HepG2 (cell line): ENCODE measurements around the gene TALDO1. TPM values are rescaled to one million over a fixed set of nuclear protein-coding genes. Genes with fewer than 3 reads are reported as not detected.
A peak's percentile ranks its signal among the peaks of the same experiment; 100 is the strongest.

Source experiments
- ATAC-seq: fragments of 200-7000 bp; cut with Tn5 transposase; 3 replicates; pipeline ENCODE4 v1.9.1; 2020; ENCODE audit warnings: mild to moderate bottlenecking, moderate library complexity
- BruUV-seq: library from RNA; stranded (reverse); fragments of 400-500 nt; replicated peaks from 2 replicates; lab custom pipeline; 2021; lab: Mats Ljungman, UMichigan
- CTCF ChIA-PET: fragments of 300-600 bp; formaldehyde crosslinking; extraction: SDS; loops from one replicate; lab custom pipeline; 2021; ENCODE audit warnings: low total read pairs, inconsistent platforms, low intra/inter-chr PET ratio; lab: Yijun Ruan, JAX
- POLR2A ChIA-PET: fragments of 350-600 bp; sonication (Branson Sonifier 250); formaldehyde crosslinking; loops from one replicate; lab custom pipeline; 2020; ENCODE audit warnings: antibody characterized with exemption, inconsistent platforms; lab: Yijun Ruan, JAX
- DNase-seq: peaks from one replicate; pipeline ENCODE4 v3.0.0-alpha.2; 2015; ENCODE audit warnings: low spot score
- FAIRE-seq: peaks from 3 replicates; lab custom pipeline; 2011; peaks lifted over from hg19 to GRCh38; lab: Jason Lieb, UNC
- H2AFZ ChIP-seq: one replicate; pipeline ENCODE4 v1.6.1; 2011; ENCODE audit warnings: low read length, inconsistent platforms
- H3K27ac ChIP-seq: fragments of 300-600 bp; 3 replicates; pipeline ENCODE4 v1.8.0; 2011; ENCODE audit warnings: mixed run types, mild to moderate bottlenecking, mixed read lengths, low read length, inconsistent platforms; ENCODE audit not compliant: insufficient read depth; ENCODE audit errors: extremely low read length
- H3K27me3 ChIP-seq, 2 experiments: fragments of 200-600 bp in 1 of 2; 2 replicates in 1 of 2; 3 replicates in 1 of 2; pipeline versions ENCODE4 v1.6.0 to v1.8.0; 2011; ENCODE audit warnings: low read length in 2 of 2, mild to moderate bottlenecking in 2 of 2, moderate library complexity in 2 of 2, inconsistent platforms in 1 of 2; ENCODE audit not compliant: insufficient read depth in 2 of 2, control insufficient read depth in 1 of 2
- H3K36me3 ChIP-seq, 2 experiments: fragments of 200-600 bp in 1 of 2; replicated peaks in 1 of 2; 2 replicates in 1 of 2; 3 replicates in 1 of 2; pipeline versions ENCODE4 v1.5.1 to v1.8.0; 2011; ENCODE audit warnings: low read length in 2 of 2, inconsistent platforms in 1 of 2; ENCODE audit not compliant: insufficient read depth in 2 of 2, control insufficient read depth in 1 of 2
- H3K4me1 ChIP-seq: 2 replicates; pipeline ENCODE4 v1.5.1; 2012; ENCODE audit warnings: low read length, inconsistent platforms; ENCODE audit not compliant: insufficient read depth
- H3K4me2 ChIP-seq: 2 replicates; pipeline ENCODE4 v1.6.0; 2011; ENCODE audit warnings: low read depth, low read length, inconsistent platforms
- H3K4me3 ChIP-seq, 3 experiments: fragments of 200-600 bp in 1 of 3; sonication (generic), shearing (Covaris generic) in 1 of 3; replicated peaks in 1 of 3; 2 replicates each; pipeline ENCODE4 v1.5.1; 2011 to 2016; ENCODE audit warnings: low read length in 3 of 3, inconsistent platforms in 2 of 3, low read depth in 2 of 3, mild to moderate bottlenecking in 2 of 3, control low read depth in 1 of 3, mixed read lengths in 1 of 3; ENCODE audit not compliant: insufficient read depth in 1 of 3
- H3K79me2 ChIP-seq: one replicate; pipeline ENCODE4 v1.6.1; 2011; ENCODE audit warnings: low read length, inconsistent platforms; ENCODE audit not compliant: insufficient read depth
- H3K9ac ChIP-seq: 2 replicates; pipeline ENCODE4 v1.6.0; 2011; ENCODE audit warnings: mild to moderate bottlenecking, low read depth, low read length, inconsistent platforms; ENCODE audit not compliant: insufficient read depth
- H3K9me3 ChIP-seq: 2 replicates; pipeline ENCODE4 v1.5.1; 2012; ENCODE audit warnings: mild to moderate bottlenecking, low read length
- H4K20me1 ChIP-seq: 2 replicates; pipeline ENCODE4 v1.6.0; 2011; ENCODE audit warnings: inconsistent platforms, mild to moderate bottlenecking, low read length, moderate library complexity; ENCODE audit not compliant: insufficient read depth
- BORCS8-MEF2B ChIP-seq: sonication (generic); formaldehyde crosslinking; IDR thresholded peaks from 2 replicates; pipeline ENCODE4 v1.8.0; 2022; ENCODE audit warnings: mild to moderate bottlenecking, missing genetic modification reagents
- DZIP1 ChIP-seq: sonication (generic); formaldehyde crosslinking; IDR thresholded peaks from 2 replicates; pipeline ENCODE4 v1.5.0; 2020; ENCODE audit warnings: mild to moderate bottlenecking, missing genetic modification reagents
- REPIN1 ChIP-seq: sonication (generic); formaldehyde crosslinking; IDR thresholded peaks from 2 replicates; pipeline ENCODE4 v1.8.0; 2022; ENCODE audit warnings: missing genetic modification reagents, low read depth, mild to moderate bottlenecking, borderline replicate concordance
- RXRB ChIP-seq: IDR thresholded peaks from 2 replicates; pipeline ENCODE4 v1.6.1; 2016; ENCODE audit warnings: borderline replicate concordance, missing genetic modification reagents, missing compliant biosample characterization
- SNAPC2 ChIP-seq: sonication (generic); formaldehyde crosslinking; IDR thresholded peaks from 2 replicates; pipeline ENCODE4 v1.8.1; 2022; ENCODE audit warnings: mild to moderate bottlenecking, missing genetic modification reagents
- TEF ChIP-seq: sonication (generic); formaldehyde crosslinking; IDR thresholded peaks from 2 replicates; pipeline ENCODE4 v1.5.0; 2020; ENCODE audit warnings: missing genetic modification reagents
- ZBTB7A ChIP-seq: sonication (generic); formaldehyde crosslinking; IDR thresholded peaks from 2 replicates; pipeline ENCODE4 v1.8.0; 2022; ENCODE audit warnings: mild to moderate bottlenecking, missing genetic modification reagents
- ZEB1 ChIP-seq: IDR thresholded peaks from 2 replicates; pipeline ENCODE4 v1.6.1; 2012; ENCODE audit warnings: mild to moderate bottlenecking, low read depth, inconsistent platforms; ENCODE audit not compliant: insufficient replicate concordance
- ZNF407 ChIP-seq: sonication (generic); formaldehyde crosslinking; IDR thresholded peaks from one replicate; pipeline ENCODE4 v1.5.1; 2020; ENCODE audit warnings: mild to moderate bottlenecking, missing genetic modification reagents; ENCODE audit errors: not compliant biosample characterization
- ZNF546 ChIP-seq: sonication (generic); formaldehyde crosslinking; conservative IDR thresholded peaks from 2 replicates; pipeline ENCODE4 v1.8.1; 2023; ENCODE audit warnings: mild to moderate bottlenecking, missing genetic modification reagents
- WGBS: methylation state at CpG from one replicate; pipeline ENCODE4 v1.1.6; 2017; ENCODE audit warnings: low lambda C conversion rate; 5-methylcytosine and 5-hydroxymethylcytosine counted together
- in situ Hi-C: cut with HindIII; loops from 2 replicates; pipeline ENCODE4 v1.10.0; 2017; ENCODE audit warnings: low pct_unique_long_range_greater_than_20kb; ENCODE audit not compliant: extremely low pct_ligation_motif_present
- intact Hi-C: fragments of 100-400 bp; cut with micrococcal nuclease; formaldehyde crosslinking; loops from one replicate; pipeline ENCODE4 v1.10.0; 2022; ENCODE audit not compliant: unreplicated experiment
- polyA plus RNA-seq, 8 experiments: library from polyadenylated mRNA; depleted of rRNA in 3 of 8; stranded (reverse) in 7 of 8; unstranded in 1 of 8; fragments of >200 nt; fragmentation: Illumina TruSeq in 4 of 8; extraction: Trizol in 4 of 8; gene quantifications; 2 replicates each; pipeline versions ENCODE4 v1.2.1 to v1.2.3, GENCODE V29; 2011 to 2016; ENCODE audit warnings: low read depth in 4 of 8, missing spikeins in 1 of 8, mixed read lengths in 1 of 8; ENCODE audit not compliant: insufficient read depth in 1 of 8
- total RNA-seq, 5 experiments: library from RNA; depleted of rRNA; stranded (reverse); fragments of >200 nt; fragmentation: Illumina TruSeq; extraction: Trizol; gene quantifications; 2 replicates each; pipeline ENCODE4 v1.2.3, GENCODE V29; 2016; ENCODE audit warnings: low read depth in 1 of 5

TALDO1 gene
- total and polyA plus RNA-seq, 2 of the 13 experiments (the other 11 are each of a cell fraction or from before 2014, with no cell fraction given) = 107 to 240 TPM

- TF ChIP-seq REPIN1 (0 out of 2 replicates have a peak, but pooled peaks have one; percentile 9), BORCS8-MEF2B (CRISPR knock-in tag) (0 out of 2 replicates have a peak, but pooled peaks have one; percentile 2), ZNF546 (CRISPR knock-in tag) (no peak; the same call in 1 of the 2 replicates), SNAPC2 (no peak), TEF (0 out of 2 replicates have a peak, but pooled peaks have one; percentile 43)
Measured at GRCh38 chr11:707817-708420, 39.3 kb upstream of the TALDO1 start (continued).

- Histone ChIP-seq H4K20me1 (0 out of 2 replicates have a peak, but pooled peaks cover 5% of the 10 kb centered on the region), H3K27ac (peak overlapping the region; percentile 96), H3K9me3 (no peaks in the 10 kb centered on the region), H3K27me3 (no peaks in the 10 kb centered on the region; a peak in 1 of 5 replicates), H3K4me2 (peak overlapping the region; percentile 83), H3K4me1 (peaks cover 74% of the 10 kb centered on the region), H3K9ac (peak overlapping the region; percentile 92; the same call in 1 of the 2 replicates), H3K36me3 (no peaks in the 10 kb centered on the region; a peak in 1 of 5 replicates), H2AFZ (no peak overlapping the region), H3K4me3 (peak overlapping the region in 1 of 3 experiments; percentile 94; a peak in 1 of 6 replicates), H3K79me2 (peaks cover 41% of the 10 kb centered on the region)
- in situ Hi-C loops (no loop called here), intact Hi-C loops (loop anchor here (10.0 kb wide), 1 partner anchor 54 kb away; no protein-coding TSS in a partner anchor)
- no TSS peak for BruUV-seq
- no peak for ATAC-seq
- 87% methylated on average over 3 of the region's 7 CpGs for WGBS
- ChIA-PET CTCF (no interaction called here), POLR2A (interaction anchor here (7.9 kb wide), 1 partner anchor 12 kb away, joined by 191 read pairs; the partner anchor contains the start of genes DEAF1 and TMEM80)
- FAIRE-seq = no peak
- DNase-seq = no peak
- TF ChIP-seq ZEB1 (no peak), RXRB (no peak), ZNF407 (CRISPR knock-in tag) (peak; percentile 18), ZBTB7A (CRISPR knock-in tag) (no peak), DZIP1 (CRISPR knock-in tag) (no peak)
Measured at GRCh38 chr11:708511-708910, 38.8 kb upstream of the TALDO1 start.
